GM23338 (cell line): ENCODE measurements around the gene ITGAV. TPM values are rescaled to one million over a fixed set of nuclear protein-coding genes. Genes with fewer than 3 reads are reported as not detected.

ENCODE experiments used
- ATAC-seq: fragments of 200-7000 bp; cut with Tn5 transposase; 3 replicates; pipeline ENCODE4 v1.9.1; 2020
- DNase-seq: peaks from one replicate; pipeline ENCODE4 v3.0.0-alpha.2; 2015; ENCODE audit warnings: low spot score
- H2AFZ ChIP-seq: fragments of 200-600 bp; sonication (generic); 2 replicates; pipeline ENCODE4 v1.8.0; 2016; ENCODE audit warnings: antibody characterized with exemption, mild to moderate bottlenecking, moderate library complexity
- H3F3A ChIP-seq: fragments of 200-600 bp; sonication (generic); replicated peaks from 2 replicates; pipeline ENCODE4 v1.8.0; 2017; ENCODE audit warnings: antibody characterized with exemption, mixed run types, low read depth
- H3K27ac ChIP-seq: fragments of 200-600 bp; sonication (generic); 2 replicates; pipeline ENCODE4 v1.6.1; 2016; ENCODE audit warnings: low read depth
- H3K27me3 ChIP-seq: fragments of 200-600 bp; sonication (generic); 2 replicates; pipeline ENCODE4 v1.8.0; 2016; ENCODE audit warnings: mild to moderate bottlenecking, mixed run types, moderate library complexity; ENCODE audit not compliant: insufficient read depth
- H3K36me3 ChIP-seq: fragments of 200-600 bp; sonication (generic); 2 replicates; pipeline ENCODE4 v1.8.0; 2016; ENCODE audit warnings: mild to moderate bottlenecking; ENCODE audit not compliant: insufficient read depth
- H3K4me1 ChIP-seq: fragments of 200-600 bp; sonication (generic); 2 replicates; pipeline ENCODE4 v1.8.0; 2016; ENCODE audit warnings: mild to moderate bottlenecking, moderate library complexity; ENCODE audit not compliant: insufficient read depth
- H3K4me2 ChIP-seq: fragments of 200-600 bp; sonication (generic); 2 replicates; pipeline ENCODE4 v1.7.1; 2017; ENCODE audit warnings: mixed run types
- H3K4me3 ChIP-seq: fragments of 200-600 bp; sonication (generic); 2 replicates; pipeline ENCODE4 v1.6.1; 2016; ENCODE audit warnings: mixed run types
- H3K79me2 ChIP-seq: fragments of 200-600 bp; sonication (generic); replicated peaks from 2 replicates; pipeline ENCODE4 v1.8.0; 2017; ENCODE audit warnings: mild to moderate bottlenecking; ENCODE audit not compliant: insufficient read depth
- H3K9me2 ChIP-seq: fragments of 200-600 bp; sonication (generic); 2 replicates; pipeline ENCODE4 v1.8.0; 2017; ENCODE audit not compliant: insufficient read depth
- H4K20me1 ChIP-seq: fragments of 200-600 bp; sonication (generic); replicated peaks from 2 replicates; pipeline ENCODE4 v1.8.0; 2017; ENCODE audit warnings: mild to moderate bottlenecking; ENCODE audit not compliant: insufficient read depth
- H3K27ac Mint-ChIP-seq: 2 replicates; pipeline ENCODE4 v1.8.0; 2020; ENCODE audit warnings: inconsistent platforms, mild to moderate bottlenecking, moderate library complexity, mixed read lengths
- H3K27me3 Mint-ChIP-seq: 3 replicates; pipeline ENCODE4 v1.8.0; 2022; ENCODE audit warnings: low read depth, mild to moderate bottlenecking, moderate library complexity, mixed read lengths, inconsistent platforms; ENCODE audit not compliant: insufficient read depth, poor library complexity
- H3K36me3 Mint-ChIP-seq: 3 replicates; pipeline ENCODE4 v1.8.0; 2021; ENCODE audit warnings: low read depth, mild to moderate bottlenecking, inconsistent platforms, moderate library complexity, mixed read lengths
- H3K4me1 Mint-ChIP-seq: 3 replicates; pipeline ENCODE4 v1.8.0; 2020; ENCODE audit warnings: mild to moderate bottlenecking, inconsistent platforms, mixed read lengths
- H3K4me3 Mint-ChIP-seq: 3 replicates; pipeline ENCODE4 v1.8.0; 2021; ENCODE audit warnings: moderate library complexity, mild to moderate bottlenecking, inconsistent platforms, mixed read lengths
- H3K9me3 Mint-ChIP-seq: 3 replicates; pipeline ENCODE4 v1.8.0; 2020; ENCODE audit warnings: moderate library complexity, mild to moderate bottlenecking, inconsistent platforms, mixed read lengths
- EZH2phosphoT487 ChIP-seq: fragments of 200-600 bp; sonication (generic); IDR thresholded peaks from one replicate; pipeline ENCODE4 v1.8.1; 2018; ENCODE audit warnings: antibody characterized with exemption; ENCODE audit not compliant: unreplicated experiment
- NANOG ChIP-seq: IDR thresholded peaks from 2 replicates; pipeline ENCODE4 v1.6.1; 2016; ENCODE audit warnings: antibody characterized with exemption, borderline replicate concordance
- ZNF331 ChIP-seq: fragments of 250-450 bp; sonication (Bioruptor Pico); IDR thresholded peaks from 2 replicates; pipeline ENCODE4 v1.5.0; 2020; ENCODE audit warnings: low read depth, mild to moderate bottlenecking, moderate library complexity
- ZNF462 ChIP-seq: fragments of 250-450 bp; sonication (Bioruptor Pico); IDR thresholded peaks from 2 replicates; pipeline ENCODE4 v1.5.0; 2020; ENCODE audit warnings: mild to moderate bottlenecking, moderate library complexity
- polyA plus RNA-seq: library from polyadenylated mRNA; unstranded; fragments of >200 nt; fragmentation: Nextera tagmentation; extraction: Ambion mirVana; gene quantifications from 2 replicates; pipeline ENCODE4 v1.2.1, GENCODE V29; 2016
- total RNA-seq: library from RNA; depleted of rRNA; stranded (reverse); fragments of >200 nt; shearing (Covaris generic); gene quantifications from 2 replicates; pipeline ENCODE4 v1.2.3, GENCODE V29; 2014
- TF ChIP-seq, protein P1 (sequence below): IDR thresholded peaks from one replicate; pipeline ENCODE4 v1.6.1; 2018; ENCODE audit warnings: antibody characterized with exemption; ENCODE audit not compliant: unreplicated experiment

Gene ITGAV
- total and polyA plus RNA-seq, 2 experiments from 2014 or later = 9.1 to 56.5 TPM

DNA sequence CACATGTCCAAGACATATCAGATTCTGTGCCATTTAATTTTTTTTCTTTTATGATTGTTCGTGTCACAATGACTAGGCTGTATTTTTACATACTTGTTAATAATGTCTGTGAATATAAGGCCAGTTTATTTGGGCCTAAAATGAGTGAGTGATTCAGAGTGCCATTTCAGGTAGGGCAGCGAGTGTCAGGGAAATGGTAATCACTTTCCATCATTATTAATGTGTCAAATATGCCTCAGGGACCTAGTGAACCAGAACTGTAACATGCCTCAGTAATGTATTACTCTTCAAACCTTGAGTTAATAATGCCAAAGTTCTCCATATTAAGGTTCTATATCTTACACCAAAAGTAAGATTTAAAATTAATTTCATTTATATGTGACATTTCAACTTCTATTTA is 112.6 kb downstream of the ITGAV start:
- H3K9me3 Mint-ChIP-seq = peaks cover 5% of the 10 kb centered on the region; the same call in 2 of the 3 replicates
- ATAC-seq (no peak), DNase-seq (no peak)
- H3K36me3 ChIP-seq = no peaks in the 10 kb centered on the region
- H3F3A ChIP-seq = no peaks in the 10 kb centered on the region
- H3K79me2 ChIP-seq = peaks cover 46% of the 10 kb centered on the region
- H3K9me2 ChIP-seq = no peaks in the 10 kb centered on the region
- H3K4me3 Mint-ChIP-seq = no peak overlapping the region
- no peak overlapping the region for H3K27ac Mint-ChIP-seq
- no peaks in the 10 kb centered on the region for H3K4me1 ChIP-seq
- H3K27ac ChIP-seq = no peak overlapping the region
- H4K20me1 ChIP-seq = no peaks in the 10 kb centered on the region; the same call in 1 of the 2 replicates
- H3K27me3 ChIP-seq = no peaks in the 10 kb centered on the region
- no peaks in the 10 kb centered on the region for H3K27me3 Mint-ChIP-seq
- no peak overlapping the region for H3K4me2 ChIP-seq
- peaks cover 16% of the 10 kb centered on the region; the same call in 2 of the 3 replicates for H3K4me1 Mint-ChIP-seq
- no peak for TF ChIP-seq ZNF462 (CRISPR knock-in tag)
- H3K36me3 Mint-ChIP-seq = peaks cover 7% of the 10 kb centered on the region
- no peak overlapping the region for H2AFZ ChIP-seq
- no peak overlapping the region for H3K4me3 ChIP-seq

DNA sequence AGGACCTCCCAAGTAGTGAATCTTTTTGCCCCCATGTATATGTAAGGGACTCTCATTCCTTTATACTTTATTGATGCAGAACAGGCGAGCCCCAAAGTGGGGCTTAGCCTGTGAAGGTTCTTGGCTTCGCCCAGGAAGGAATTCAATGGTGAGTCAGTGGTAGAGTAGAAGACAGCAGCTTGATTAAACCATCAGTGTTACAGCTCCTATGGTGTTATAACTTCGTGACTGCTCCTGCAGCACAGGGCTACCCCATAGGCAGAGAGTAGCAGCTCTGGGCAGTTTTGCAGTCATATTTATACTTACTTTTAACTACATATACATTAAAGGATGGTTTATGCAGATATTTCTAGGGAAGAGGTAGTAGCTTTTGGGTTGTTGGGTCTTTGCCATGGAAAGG is 115.0 kb downstream of the ITGAV start:
- Histone ChIP-seq H3K4me2 (no peak overlapping the region), H3F3A (no peaks in the 10 kb centered on the region), H3K36me3 (no peaks in the 10 kb centered on the region), H3K9me2 (no peaks in the 10 kb centered on the region), H3K27me3 (no peaks in the 10 kb centered on the region), H3K4me3 (no peak overlapping the region), H3K79me2 (peaks cover 28% of the 10 kb centered on the region), H3K27ac (no peak overlapping the region), H2AFZ (no peak overlapping the region), H3K4me1 (no peaks in the 10 kb centered on the region), H4K20me1 (no peaks in the 10 kb centered on the region)
- TF ChIP-seq ZNF331 (CRISPR knock-in tag) (no peak), NANOG (no peak), EZH2phosphoT487 (no peak)
- TF ChIP-seq, protein P1, sequence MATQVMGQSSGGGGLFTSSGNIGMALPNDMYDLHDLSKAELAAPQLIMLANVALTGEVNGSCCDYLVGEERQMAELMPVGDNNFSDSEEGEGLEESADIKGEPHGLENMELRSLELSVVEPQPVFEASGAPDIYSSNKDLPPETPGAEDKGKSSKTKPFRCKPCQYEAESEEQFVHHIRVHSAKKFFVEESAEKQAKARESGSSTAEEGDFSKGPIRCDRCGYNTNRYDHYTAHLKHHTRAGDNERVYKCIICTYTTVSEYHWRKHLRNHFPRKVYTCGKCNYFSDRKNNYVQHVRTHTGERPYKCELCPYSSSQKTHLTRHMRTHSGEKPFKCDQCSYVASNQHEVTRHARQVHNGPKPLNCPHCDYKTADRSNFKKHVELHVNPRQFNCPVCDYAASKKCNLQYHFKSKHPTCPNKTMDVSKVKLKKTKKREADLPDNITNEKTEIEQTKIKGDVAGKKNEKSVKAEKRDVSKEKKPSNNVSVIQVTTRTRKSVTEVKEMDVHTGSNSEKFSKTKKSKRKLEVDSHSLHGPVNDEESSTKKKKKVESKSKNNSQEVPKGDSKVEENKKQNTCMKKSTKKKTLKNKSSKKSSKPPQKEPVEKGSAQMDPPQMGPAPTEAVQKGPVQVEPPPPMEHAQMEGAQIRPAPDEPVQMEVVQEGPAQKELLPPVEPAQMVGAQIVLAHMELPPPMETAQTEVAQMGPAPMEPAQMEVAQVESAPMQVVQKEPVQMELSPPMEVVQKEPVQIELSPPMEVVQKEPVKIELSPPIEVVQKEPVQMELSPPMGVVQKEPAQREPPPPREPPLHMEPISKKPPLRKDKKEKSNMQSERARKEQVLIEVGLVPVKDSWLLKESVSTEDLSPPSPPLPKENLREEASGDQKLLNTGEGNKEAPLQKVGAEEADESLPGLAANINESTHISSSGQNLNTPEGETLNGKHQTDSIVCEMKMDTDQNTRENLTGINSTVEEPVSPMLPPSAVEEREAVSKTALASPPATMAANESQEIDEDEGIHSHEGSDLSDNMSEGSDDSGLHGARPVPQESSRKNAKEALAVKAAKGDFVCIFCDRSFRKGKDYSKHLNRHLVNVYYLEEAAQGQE = no peak
- H3K4me1 Mint-ChIP-seq = peaks cover 7% of the 10 kb centered on the region; the same call in 2 of the 3 replicates
- ATAC-seq (no peak), DNase-seq (no peak)
- H3K9me3 Mint-ChIP-seq = peaks cover 5% of the 10 kb centered on the region; the same call in 2 of the 3 replicates
- H3K27me3 Mint-ChIP-seq = no peaks in the 10 kb centered on the region
- peaks cover 10% of the 10 kb centered on the region for H3K36me3 Mint-ChIP-seq
- no peak overlapping the region for H3K4me3 Mint-ChIP-seq
- no peak overlapping the region for H3K27ac Mint-ChIP-seq
